Measurements from ENCODE around the gene WRAP53.

WRAP53 gene

DNA sequence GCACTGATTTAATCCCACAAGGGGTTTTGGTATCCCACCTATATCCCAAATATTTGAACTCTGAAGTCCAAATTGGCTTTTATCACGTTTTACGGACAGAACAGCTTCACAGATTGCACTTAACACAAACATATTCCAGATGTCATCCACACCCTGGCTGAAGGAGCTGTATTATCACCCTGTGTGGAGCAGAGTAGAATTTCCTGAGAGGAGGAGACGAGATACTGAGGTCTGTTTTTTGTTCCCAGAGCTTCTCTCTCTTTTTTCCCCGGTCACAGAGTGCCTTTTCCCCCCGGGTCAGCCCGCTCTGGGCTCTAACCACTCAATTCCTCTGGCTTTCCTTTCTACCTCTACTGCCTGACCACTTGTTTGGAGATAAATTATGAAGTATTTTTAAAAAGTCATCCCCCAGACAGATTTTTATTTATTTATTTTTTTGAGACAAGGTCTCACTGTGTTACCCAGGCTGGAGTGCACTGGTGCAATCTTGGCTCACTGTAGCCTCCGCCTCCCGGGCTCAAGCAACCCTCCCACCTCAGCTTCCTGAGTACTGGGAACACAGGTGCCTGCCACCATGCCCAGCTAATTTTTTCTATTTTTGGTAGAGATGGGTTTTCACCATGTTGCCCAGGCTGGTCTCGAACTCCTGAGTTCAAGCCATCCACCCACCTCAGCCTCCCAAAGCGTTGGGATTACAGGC is 59.9 kb downstream of the WRAP53 start:
- TF ChIP-seq, protein P1, sequence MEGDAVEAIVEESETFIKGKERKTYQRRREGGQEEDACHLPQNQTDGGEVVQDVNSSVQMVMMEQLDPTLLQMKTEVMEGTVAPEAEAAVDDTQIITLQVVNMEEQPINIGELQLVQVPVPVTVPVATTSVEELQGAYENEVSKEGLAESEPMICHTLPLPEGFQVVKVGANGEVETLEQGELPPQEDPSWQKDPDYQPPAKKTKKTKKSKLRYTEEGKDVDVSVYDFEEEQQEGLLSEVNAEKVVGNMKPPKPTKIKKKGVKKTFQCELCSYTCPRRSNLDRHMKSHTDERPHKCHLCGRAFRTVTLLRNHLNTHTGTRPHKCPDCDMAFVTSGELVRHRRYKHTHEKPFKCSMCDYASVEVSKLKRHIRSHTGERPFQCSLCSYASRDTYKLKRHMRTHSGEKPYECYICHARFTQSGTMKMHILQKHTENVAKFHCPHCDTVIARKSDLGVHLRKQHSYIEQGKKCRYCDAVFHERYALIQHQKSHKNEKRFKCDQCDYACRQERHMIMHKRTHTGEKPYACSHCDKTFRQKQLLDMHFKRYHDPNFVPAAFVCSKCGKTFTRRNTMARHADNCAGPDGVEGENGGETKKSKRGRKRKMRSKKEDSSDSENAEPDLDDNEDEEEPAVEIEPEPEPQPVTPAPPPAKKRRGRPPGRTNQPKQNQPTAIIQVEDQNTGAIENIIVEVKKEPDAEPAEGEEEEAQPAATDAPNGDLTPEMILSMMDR (conservative IDR thresholded peaks at IDR 0.05), result no peak
- no peak for TF ChIP-seq ZFX (IDR thresholded peaks at IDR 0.05)
- no peak overlapping the region; the same call in 1 of the 2 replicates for H3K27ac ChIP-seq

- H3K27ac ChIP-seq, result no peak overlapping the region
Observed at GRCh38 chr17:7750321-7750821, 62.1 kb downstream of the WRAP53 start.

More at GRCh38 chr17:7750321-7750821, 62.1 kb downstream of the WRAP53 start:
- TF ChIP-seq ZFX (IDR thresholded peaks at IDR 0.05), result no peak
- TF ChIP-seq, protein P1 (conservative IDR thresholded peaks at IDR 0.05), result no peak

All from C4-2B (cell line).